GM10266 (cell line): ENCODE measurements around the gene RTF1.
"Not testable (repeated sequence)": the region's sequence is repeated elsewhere in the genome, so short reads cannot be mapped to it uniquely, and the experiment has no call there.

Source experiments
- DNase-seq: peaks from one replicate; pipeline ENCODE4 v3.0.0; 2012; ENCODE audit errors: extremely low spot score
- TF ChIP-seq, protein P1 (sequence below): IDR thresholded peaks from 2 replicates; pipeline ENCODE4 v1.5.1; 2012; ENCODE audit warnings: mild to moderate bottlenecking, low read depth; ENCODE audit not compliant: control insufficient read depth, insufficient read depth; ENCODE audit errors: missing control alignments

The RTF1 gene

DNA sequence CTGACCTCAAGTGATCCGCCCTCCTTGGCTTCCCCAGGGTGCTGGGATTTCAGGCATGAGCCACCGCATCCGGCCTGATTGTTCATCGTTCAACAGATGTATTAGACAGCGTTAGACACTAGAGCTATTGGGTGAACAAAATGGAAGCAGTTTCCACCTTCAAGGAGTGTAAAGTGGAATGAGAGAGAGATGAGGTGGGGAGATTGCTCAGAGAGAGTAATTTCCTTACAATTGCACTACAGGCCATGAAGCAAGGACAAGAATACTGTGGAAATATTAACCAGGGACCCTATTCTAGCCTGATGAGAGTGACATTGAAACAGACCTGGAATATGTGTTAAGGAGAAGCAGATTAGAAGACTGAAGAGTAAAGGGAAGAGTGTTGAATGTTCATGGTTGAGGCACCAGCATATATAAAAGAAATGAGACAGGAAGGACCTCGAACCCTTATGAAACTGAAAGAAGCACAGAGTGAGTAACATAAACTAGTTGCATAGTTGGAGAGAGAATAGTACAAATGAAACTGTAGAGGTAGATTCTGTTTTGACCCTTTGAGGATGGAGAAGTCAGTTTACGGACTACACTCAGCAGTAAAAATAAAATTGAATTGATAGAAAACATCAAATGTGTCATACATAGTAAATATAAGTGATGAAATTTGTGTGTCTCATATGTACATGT, 7.2 kb downstream of the RTF1 start:
- DNase-seq: peak; percentile 61
- TF ChIP-seq, protein P1, sequence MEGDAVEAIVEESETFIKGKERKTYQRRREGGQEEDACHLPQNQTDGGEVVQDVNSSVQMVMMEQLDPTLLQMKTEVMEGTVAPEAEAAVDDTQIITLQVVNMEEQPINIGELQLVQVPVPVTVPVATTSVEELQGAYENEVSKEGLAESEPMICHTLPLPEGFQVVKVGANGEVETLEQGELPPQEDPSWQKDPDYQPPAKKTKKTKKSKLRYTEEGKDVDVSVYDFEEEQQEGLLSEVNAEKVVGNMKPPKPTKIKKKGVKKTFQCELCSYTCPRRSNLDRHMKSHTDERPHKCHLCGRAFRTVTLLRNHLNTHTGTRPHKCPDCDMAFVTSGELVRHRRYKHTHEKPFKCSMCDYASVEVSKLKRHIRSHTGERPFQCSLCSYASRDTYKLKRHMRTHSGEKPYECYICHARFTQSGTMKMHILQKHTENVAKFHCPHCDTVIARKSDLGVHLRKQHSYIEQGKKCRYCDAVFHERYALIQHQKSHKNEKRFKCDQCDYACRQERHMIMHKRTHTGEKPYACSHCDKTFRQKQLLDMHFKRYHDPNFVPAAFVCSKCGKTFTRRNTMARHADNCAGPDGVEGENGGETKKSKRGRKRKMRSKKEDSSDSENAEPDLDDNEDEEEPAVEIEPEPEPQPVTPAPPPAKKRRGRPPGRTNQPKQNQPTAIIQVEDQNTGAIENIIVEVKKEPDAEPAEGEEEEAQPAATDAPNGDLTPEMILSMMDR: no peak

GRCh38 chr15:41424809-41425208, 7.9 kb downstream of the RTF1 start:
- TF ChIP-seq, protein P1: no peak
- DNase-seq: no peak

DNA sequence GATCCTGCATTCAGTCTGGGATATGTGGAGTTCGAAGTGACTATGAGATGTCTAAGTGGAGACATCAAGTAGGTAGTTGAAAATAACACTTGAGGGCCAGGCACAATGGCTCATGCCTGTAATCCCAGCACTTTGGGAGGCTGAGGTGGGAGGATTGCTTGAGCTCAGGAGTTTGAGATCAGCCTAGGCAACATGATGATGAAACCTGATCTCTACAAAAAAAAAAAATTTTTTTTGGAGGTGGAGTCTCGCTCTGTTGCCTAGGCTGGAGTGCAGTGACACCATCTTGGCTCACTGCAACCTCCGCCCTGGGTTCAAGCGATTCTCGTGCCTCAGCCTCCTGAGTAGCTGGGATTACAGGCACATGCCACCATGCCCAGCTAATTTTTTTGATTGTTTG, 9.0 kb downstream of the RTF1 start:
- not testable (repeated sequence) for DNase-seq

DNA sequence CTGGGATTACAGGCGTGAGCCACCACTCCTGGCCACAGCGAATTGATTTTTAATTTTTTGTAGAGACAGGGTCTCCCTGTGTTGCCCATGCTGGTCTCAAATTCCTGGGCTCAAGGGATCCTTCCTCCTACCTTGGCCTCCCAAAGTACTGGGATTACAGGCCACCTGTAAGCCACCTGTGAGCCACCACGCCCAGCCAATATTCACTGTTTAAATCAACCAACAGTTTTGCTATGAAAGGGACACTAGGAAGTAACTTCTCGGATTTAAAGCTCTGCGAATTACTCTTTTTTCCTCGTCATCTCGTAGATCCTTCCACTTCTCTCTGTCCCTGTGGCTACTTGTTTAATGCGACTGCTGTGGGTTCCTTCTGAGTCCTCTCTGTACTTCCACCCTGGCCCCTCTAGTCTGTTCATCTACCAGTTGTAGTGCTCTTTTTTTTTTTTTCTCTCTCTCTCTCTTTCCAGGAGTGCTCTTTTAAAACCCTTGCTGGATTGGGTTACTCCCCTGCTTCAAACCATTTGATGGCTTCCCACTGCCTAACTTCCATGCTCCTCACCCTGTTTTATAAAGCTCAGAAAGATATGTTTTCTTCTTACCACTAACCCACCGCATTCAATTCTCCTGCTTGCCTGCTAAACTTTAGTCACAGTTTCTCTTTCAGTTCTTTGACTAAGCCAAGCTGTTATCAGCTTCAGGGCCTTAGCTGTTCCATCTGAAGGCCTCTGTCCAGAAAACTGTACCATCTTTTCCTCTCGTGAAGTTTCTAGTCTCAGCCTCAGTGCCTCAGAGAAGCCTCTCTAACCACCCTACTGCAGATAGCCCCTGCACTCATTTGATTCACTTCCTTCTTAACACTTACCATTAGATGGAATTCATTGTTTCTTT, 12.4 kb downstream of the RTF1 start:
- TF ChIP-seq, protein P1: no peak
- DNase-seq: peak; percentile 53

DNA sequence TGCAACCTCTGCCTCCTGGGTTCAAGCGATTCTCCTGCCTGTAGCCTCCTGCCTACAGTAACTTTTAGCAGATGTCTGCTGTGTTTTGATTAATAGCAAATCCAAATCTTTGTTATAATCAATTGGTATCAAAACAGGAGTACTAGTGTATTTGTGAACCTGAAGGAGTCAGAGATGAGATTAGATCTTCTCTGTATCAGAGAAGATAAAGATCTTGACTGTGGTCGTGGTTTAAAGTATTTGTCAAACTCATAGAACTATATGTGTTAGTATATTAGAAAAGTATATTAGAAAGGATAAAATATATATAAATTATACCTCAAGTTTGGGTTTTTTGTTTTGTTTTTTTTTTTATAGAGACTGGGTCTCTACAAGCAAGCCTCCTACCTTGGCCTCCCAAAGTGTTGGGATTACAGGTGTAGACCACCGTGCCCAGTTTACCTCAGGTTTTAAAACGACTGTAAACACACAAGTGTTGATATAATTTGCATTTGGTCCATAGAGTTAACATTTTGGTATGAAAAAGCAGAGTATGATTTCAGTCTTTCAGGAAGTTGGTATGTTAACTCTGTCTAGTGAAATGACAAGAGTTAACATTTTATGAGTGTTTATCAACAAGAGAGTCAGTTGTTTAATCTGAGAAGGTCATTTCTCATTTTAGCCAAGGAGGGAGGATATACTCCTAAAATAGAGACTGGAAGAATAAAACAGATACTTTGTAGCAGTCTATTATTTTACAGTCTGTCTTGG, 18.3 kb downstream of the RTF1 start:
- TF ChIP-seq, protein P1: no peak
- DNase-seq: no peak

GRCh38 chr15:41437448-41437847, 20.6 kb downstream of the RTF1 start:
- DNase-seq: no peak
- TF ChIP-seq, protein P1: no peak

DNA sequence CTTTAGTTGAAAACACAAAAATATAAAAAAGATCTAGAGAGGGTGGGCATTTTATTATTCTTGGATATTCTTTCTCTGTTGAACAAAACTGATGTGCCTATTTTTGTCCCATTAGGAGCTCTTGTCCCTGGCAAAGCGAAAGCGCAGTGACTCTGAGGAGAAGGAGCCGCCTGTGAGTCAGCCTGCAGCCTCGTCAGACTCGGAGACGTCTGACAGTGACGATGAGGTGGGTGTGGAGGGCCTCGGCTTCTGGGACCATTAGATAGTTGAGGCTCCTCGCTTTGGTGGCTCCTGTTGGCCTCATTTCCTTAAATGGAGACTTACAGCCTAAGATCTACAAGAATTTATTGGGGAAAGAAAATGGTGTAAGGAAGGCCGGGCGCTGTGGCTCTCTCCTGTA, 21.3 kb downstream of the RTF1 start:
- TF ChIP-seq, protein P1: no peak

More for the DNA sequence above, 21.3 kb downstream of the RTF1 start:
- no peak for DNase-seq
